Measurements from ENCODE around the gene ZNF519. TPM values are rescaled to one million over a fixed set of nuclear protein-coding genes. Genes with fewer than 3 reads are reported as not detected.

The ZNF519 gene
- total and polyA plus RNA-seq, 12 donors, result 0.36 to 8.7 (median 1.9) TPM

DNA sequence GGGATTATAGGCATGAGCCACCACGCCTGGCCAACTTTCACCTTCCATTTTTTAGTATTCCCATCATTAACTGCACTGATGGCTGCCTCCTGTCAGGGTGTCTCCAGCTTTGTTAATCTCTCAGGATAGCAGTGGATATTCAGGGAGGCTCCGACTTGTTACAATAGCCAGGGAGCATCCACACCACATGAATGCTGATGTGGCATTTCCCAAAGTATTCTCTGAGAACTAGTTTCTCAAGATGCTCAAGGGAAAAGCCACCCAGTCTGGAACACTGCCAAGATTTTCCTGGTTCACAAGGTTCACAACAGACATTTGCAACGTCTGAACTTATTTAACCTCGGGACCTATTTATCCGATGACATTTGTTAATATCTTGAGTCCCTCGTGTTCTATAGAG is 33.8 kb downstream of the ZNF519 start:
- Histone ChIP-seq H3K4me1 (replicated peaks in 1 of 2) (no peaks in the 10 kb centered on the region), H3K36me3 (replicated peaks in 1 of 2) (no peaks in the 10 kb centered on the region), H3K27me3 (no peaks in the 10 kb centered on the region), H3K9me3 (replicated peaks in 1 of 3) (no peaks in the 10 kb centered on the region), H3K27ac (no peak overlapping the region), H3K4me3 (no peak overlapping the region)
- DNase-seq, result no peak
- TF ChIP-seq, protein P1, sequence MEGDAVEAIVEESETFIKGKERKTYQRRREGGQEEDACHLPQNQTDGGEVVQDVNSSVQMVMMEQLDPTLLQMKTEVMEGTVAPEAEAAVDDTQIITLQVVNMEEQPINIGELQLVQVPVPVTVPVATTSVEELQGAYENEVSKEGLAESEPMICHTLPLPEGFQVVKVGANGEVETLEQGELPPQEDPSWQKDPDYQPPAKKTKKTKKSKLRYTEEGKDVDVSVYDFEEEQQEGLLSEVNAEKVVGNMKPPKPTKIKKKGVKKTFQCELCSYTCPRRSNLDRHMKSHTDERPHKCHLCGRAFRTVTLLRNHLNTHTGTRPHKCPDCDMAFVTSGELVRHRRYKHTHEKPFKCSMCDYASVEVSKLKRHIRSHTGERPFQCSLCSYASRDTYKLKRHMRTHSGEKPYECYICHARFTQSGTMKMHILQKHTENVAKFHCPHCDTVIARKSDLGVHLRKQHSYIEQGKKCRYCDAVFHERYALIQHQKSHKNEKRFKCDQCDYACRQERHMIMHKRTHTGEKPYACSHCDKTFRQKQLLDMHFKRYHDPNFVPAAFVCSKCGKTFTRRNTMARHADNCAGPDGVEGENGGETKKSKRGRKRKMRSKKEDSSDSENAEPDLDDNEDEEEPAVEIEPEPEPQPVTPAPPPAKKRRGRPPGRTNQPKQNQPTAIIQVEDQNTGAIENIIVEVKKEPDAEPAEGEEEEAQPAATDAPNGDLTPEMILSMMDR (IDR thresholded peaks at IDR 0.05), result no peak
- no peak for TF ChIP-seq POLR2A (IDR thresholded peaks at IDR 0.05)
- 78 to 83% (median 78%) methylated on average over 6 of the region's 6 CpGs for WGBS, 4 donors
- intact Hi-C loops (cut with DNase I), result no loop called here

DNA sequence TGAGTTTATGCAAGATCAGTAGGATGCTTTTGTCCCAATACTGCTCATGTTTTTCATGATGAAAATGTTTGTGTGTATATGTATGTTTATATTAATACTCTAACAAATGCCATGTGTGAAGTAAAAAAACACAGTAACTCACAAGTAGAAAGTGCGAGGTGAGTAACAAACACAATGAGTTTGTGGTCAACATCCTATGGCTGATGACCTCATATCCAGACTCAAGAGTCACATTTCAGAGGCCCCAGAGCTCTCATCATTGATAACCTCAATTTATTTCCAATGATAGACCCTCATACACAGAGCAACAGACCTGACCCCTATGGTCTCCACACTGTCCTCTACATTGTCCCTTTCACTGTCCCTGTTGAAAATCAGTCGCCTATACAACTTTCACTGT is 34.5 kb downstream of the ZNF519 start:
- no peak for TF ChIP-seq POLR2A (IDR thresholded peaks at IDR 0.05)
- TF ChIP-seq, protein P1 (IDR thresholded peaks at IDR 0.05), result no peak
- Histone ChIP-seq H3K4me1 (replicated peaks in 1 of 2) (no peaks in the 10 kb centered on the region), H3K27me3 (no peaks in the 10 kb centered on the region), H3K27ac (no peak overlapping the region), H3K4me3 (no peak overlapping the region), H3K9me3 (replicated peaks in 1 of 3) (no peaks in the 10 kb centered on the region), H3K36me3 (replicated peaks in 1 of 2) (no peaks in the 10 kb centered on the region)
- intact Hi-C loops (cut with DNase I), result no loop called here
- 93 to 98% (median 94%) methylated on average over 2 of the region's 2 CpGs for WGBS, 4 donors
- DNase-seq, result no peak

- intact Hi-C loops (cut with DNase I), result no loop called here
- DNase-seq, result no peak
- WGBS, 4 donors, result 60 to 70% (median 64%) methylated on average over 1 of the region's 1 CpG
- TF ChIP-seq, protein P1 (IDR thresholded peaks at IDR 0.05), result no peak
- TF ChIP-seq POLR2A (IDR thresholded peaks at IDR 0.05), result no peak
- H3K27me3 ChIP-seq, result no peaks in the 10 kb centered on the region
- H3K4me3 ChIP-seq, result no peak overlapping the region
- H3K9me3 ChIP-seq (replicated peaks in 1 of 3), result no peaks in the 10 kb centered on the region
- no peak overlapping the region for H3K27ac ChIP-seq
- H3K36me3 ChIP-seq (replicated peaks in 1 of 2), result no peaks in the 10 kb centered on the region
- H3K4me1 ChIP-seq (replicated peaks in 1 of 2), result no peaks in the 10 kb centered on the region
These were observed 38.8 kb downstream of the ZNF519 start for GRCh38 chr18:14093307-14093915.

DNA sequence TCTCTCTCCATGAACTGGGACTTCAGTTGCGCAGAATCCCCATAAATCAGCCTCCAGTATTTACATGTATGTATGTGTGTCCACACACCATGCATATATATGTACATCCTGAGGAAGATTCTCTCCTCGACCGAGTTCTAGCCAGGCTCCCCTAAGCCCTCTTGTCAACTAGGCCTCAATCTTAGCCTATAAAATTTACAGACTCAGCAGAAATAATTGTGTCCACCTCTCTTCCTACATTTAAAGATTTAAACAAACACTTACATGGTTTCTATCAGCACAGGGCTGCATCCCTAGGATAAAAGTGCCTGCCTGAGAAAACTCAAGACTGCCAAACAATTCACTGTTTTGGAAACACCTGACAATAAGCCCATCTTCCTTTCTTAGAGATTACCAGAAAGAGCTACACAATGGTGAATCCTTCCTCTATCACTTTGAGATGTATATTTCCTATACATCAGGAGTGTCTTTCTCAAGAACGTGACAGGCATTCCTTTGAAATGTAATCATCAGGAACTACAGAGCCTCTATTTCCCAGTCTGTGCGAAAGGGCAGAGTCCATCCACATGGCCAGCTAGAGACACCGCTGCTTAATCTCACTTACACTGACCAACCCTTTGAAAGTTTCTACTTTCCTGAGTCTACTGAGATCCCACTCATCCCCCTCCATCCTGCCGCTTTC is 39.5 kb downstream of the ZNF519 start:
- 89 to 94% (median 91%) methylated on average over 7 of the region's 7 CpGs for WGBS, 4 donors
- H3K4me1 ChIP-seq (replicated peaks in 1 of 2), result no peaks in the 10 kb centered on the region
- no peaks in the 10 kb centered on the region for H3K27me3 ChIP-seq
- no peak for DNase-seq
- TF ChIP-seq, protein P1 (IDR thresholded peaks at IDR 0.05), result no peak
- no peak for TF ChIP-seq POLR2A (IDR thresholded peaks at IDR 0.05)
- intact Hi-C loops (cut with DNase I), result no loop called here
- no peaks in the 10 kb centered on the region for H3K36me3 ChIP-seq (replicated peaks in 1 of 2)
- H3K4me3 ChIP-seq, result no peak overlapping the region
- H3K9me3 ChIP-seq (replicated peaks in 1 of 3), result no peaks in the 10 kb centered on the region
- H3K27ac ChIP-seq, result no peak overlapping the region

Measured in adrenal gland (tissue), 12 donors.